Activated B cell treated with CpG ODN at 0.5 μM for 24 hours (primary cell): Measurements from ENCODE around the gene PRTFDC1. TPM values are rescaled to one million over a fixed set of nuclear protein-coding genes. Genes with fewer than 3 reads are reported as not detected.

Experiments
- ATAC-seq: fragments of 200-7000 bp; cut with Tn5 transposase; one replicate; pipeline ENCODE4 v1.10.0; 2021; ENCODE audit warnings: low read depth, mild to moderate bottlenecking, moderate library complexity
- CTCF ChIA-PET: fragments of 350-600 bp; sonication (Branson Sonifier 250); formaldehyde crosslinking; loops from one replicate; lab custom pipeline; 2021; ENCODE audit warnings: antibody characterized with exemption; lab: Charles Lee
- POLR2A ChIA-PET: fragments of 350-600 bp; sonication (Branson Sonifier 250); formaldehyde crosslinking; loops from one replicate; lab custom pipeline; 2021; ENCODE audit warnings: antibody characterized with exemption; lab: Charles Lee
- DNase-seq: peaks from one replicate; pipeline ENCODE4 v3.0.0; 2022
- H3K27ac Mint-ChIP-seq: one replicate; pipeline ENCODE4 v1.8.0; 2020; ENCODE audit warnings: mixed read lengths
- H3K27me3 Mint-ChIP-seq: one replicate; pipeline ENCODE4 v1.8.0; 2021; ENCODE audit warnings: mixed read lengths
- H3K36me3 Mint-ChIP-seq: one replicate; pipeline ENCODE4 v1.8.0; 2021; ENCODE audit warnings: low read depth, mixed read lengths
- H3K4me1 Mint-ChIP-seq: one replicate; pipeline ENCODE4 v1.8.0; 2021; ENCODE audit warnings: mixed read lengths
- H3K4me3 Mint-ChIP-seq: one replicate; pipeline ENCODE4 v1.8.0; 2020; ENCODE audit warnings: mild to moderate bottlenecking, mixed read lengths
- H3K9me3 Mint-ChIP-seq: one replicate; pipeline ENCODE4 v1.8.0; 2020; ENCODE audit warnings: mixed read lengths
- CTCF ChIP-seq: fragments of 200-600 bp; IDR thresholded peaks from one replicate; pipeline ENCODE4 v1.8.0; 2022; ENCODE audit warnings: antibody characterized with exemption, mild to moderate bottlenecking
- intact Hi-C: fragments of 100-400 bp; cut with micrococcal nuclease; formaldehyde crosslinking; loops from one replicate; pipeline ENCODE4 v1.15.1; 2024
- total RNA-seq: library from RNA; stranded (reverse); gene quantifications from 2 replicates; pipeline ENCODE4 v1.2.3, GENCODE V29; 2022

PRTFDC1 gene
- total RNA-seq, 1 donor from 2014 or later = not detected

- CTCF ChIA-PET = no interaction called here
- Mint-ChIP-seq H3K36me3 (no peaks in the 10 kb centered on the region), H3K27ac (no peak overlapping the region), H3K9me3 (no peaks in the 10 kb centered on the region), H3K27me3 (peaks cover 8% of the 10 kb centered on the region), H3K4me3 (no peak overlapping the region), H3K4me1 (peaks cover 8% of the 10 kb centered on the region)
- DNase-seq = no peak
- intact Hi-C loops = no loop called here
- ATAC-seq = no peak
- no peak for TF ChIP-seq CTCF
- POLR2A ChIA-PET = no interaction called here
Measured at GRCh38 chr10:24851629-24852028, 100.8 kb downstream of the PRTFDC1 start.

- Mint-ChIP-seq H3K4me1 (peaks cover 8% of the 10 kb centered on the region), H3K36me3 (no peaks in the 10 kb centered on the region), H3K27ac (no peak overlapping the region), H3K4me3 (no peak overlapping the region), H3K9me3 (no peaks in the 10 kb centered on the region), H3K27me3 (peaks cover 8% of the 10 kb centered on the region)
- ChIA-PET CTCF (no interaction called here), POLR2A (no interaction called here)
- intact Hi-C loops = no loop called here
- DNase-seq (no peak), ATAC-seq (no peak)
- no peak for TF ChIP-seq CTCF
Measured at GRCh38 chr10:24850727-24851296, 101.6 kb downstream of the PRTFDC1 start.

- Mint-ChIP-seq H3K36me3 (no peaks in the 10 kb centered on the region), H3K27me3 (peaks cover 8% of the 10 kb centered on the region), H3K9me3 (no peaks in the 10 kb centered on the region), H3K4me1 (peaks cover 8% of the 10 kb centered on the region), H3K27ac (no peak overlapping the region), H3K4me3 (no peak overlapping the region)
- CTCF ChIA-PET = no interaction called here
- ATAC-seq (no peak), DNase-seq (no peak)
- TF ChIP-seq CTCF = no peak
- intact Hi-C loops = no loop called here
- POLR2A ChIA-PET = no interaction called here
Measured at GRCh38 chr10:24849501-24850299, 102.7 kb downstream of the PRTFDC1 start.

GRCh38 chr10:24849051-24849450, 103.4 kb downstream of the PRTFDC1 start:
- intact Hi-C loops = no loop called here
- H3K4me3 Mint-ChIP-seq = no peak overlapping the region
- no peaks in the 10 kb centered on the region for H3K9me3 Mint-ChIP-seq
- H3K4me1 Mint-ChIP-seq = peaks cover 8% of the 10 kb centered on the region
- ATAC-seq = no peak
- no peak overlapping the region for H3K27ac Mint-ChIP-seq
- TF ChIP-seq CTCF = no peak
- DNase-seq = no peak
- H3K36me3 Mint-ChIP-seq = no peaks in the 10 kb centered on the region
- ChIA-PET POLR2A (no interaction called here), CTCF (no interaction called here)
- peaks cover 6% of the 10 kb centered on the region for H3K27me3 Mint-ChIP-seq

GRCh38 chr10:24848195-24848594, 104.2 kb downstream of the PRTFDC1 start:
- no peak overlapping the region for H3K27ac Mint-ChIP-seq
- ChIA-PET CTCF (no interaction called here), POLR2A (no interaction called here)
- peaks cover 8% of the 10 kb centered on the region for H3K4me1 Mint-ChIP-seq
- TF ChIP-seq CTCF = no peak
- H3K4me3 Mint-ChIP-seq = no peak overlapping the region
- DNase-seq (no peak), ATAC-seq (no peak)
- H3K36me3 Mint-ChIP-seq = no peaks in the 10 kb centered on the region
- no peaks in the 10 kb centered on the region for H3K9me3 Mint-ChIP-seq
- intact Hi-C loops = no loop called here
- peaks cover 6% of the 10 kb centered on the region for H3K27me3 Mint-ChIP-seq
